Sciatic nerve (tissue), 2 donors: ENCODE measurements around the gene CNOT4. TPM values are rescaled to one million over a fixed set of nuclear protein-coding genes. Genes with fewer than 3 reads are reported as not detected.
"Not testable (repeated sequence)": the region's sequence is repeated elsewhere in the genome, so short reads cannot be mapped to it uniquely, and the experiment has no call there.

Source experiments
- ATAC-seq: fragments of 200-7000 bp; cut with Tn5 transposase; one replicate; pipeline ENCODE4 v1.9.1; 2020; ENCODE audit warnings: mild to moderate bottlenecking, moderate library complexity
- DNase-seq: peaks from one replicate; pipeline ENCODE4 v3.0.0-alpha.2; 2020; ENCODE audit warnings: low spot score
- intact Hi-C: fragments of 100-400 bp; cut with DNase I; formaldehyde crosslinking; loops from one replicate; pipeline ENCODE4 v1.14.2; 2022
- total RNA-seq: library from RNA; stranded (reverse); fragmentation: NEBNext Ultra II Directional; extraction: Animal tissue kit (Norgen Biotek cat#: 25700); gene quantifications from one replicate; pipeline ENCODE4 v1.2.1, GENCODE V29; 2021
- donor health status: DM: no; HTN: no; CAD: no.
- donor health status: DM: no; HTN: no; CAD: no.

Gene CNOT4
- total RNA-seq, 1 donor from 2014 or later: 42.9 TPM

DNA sequence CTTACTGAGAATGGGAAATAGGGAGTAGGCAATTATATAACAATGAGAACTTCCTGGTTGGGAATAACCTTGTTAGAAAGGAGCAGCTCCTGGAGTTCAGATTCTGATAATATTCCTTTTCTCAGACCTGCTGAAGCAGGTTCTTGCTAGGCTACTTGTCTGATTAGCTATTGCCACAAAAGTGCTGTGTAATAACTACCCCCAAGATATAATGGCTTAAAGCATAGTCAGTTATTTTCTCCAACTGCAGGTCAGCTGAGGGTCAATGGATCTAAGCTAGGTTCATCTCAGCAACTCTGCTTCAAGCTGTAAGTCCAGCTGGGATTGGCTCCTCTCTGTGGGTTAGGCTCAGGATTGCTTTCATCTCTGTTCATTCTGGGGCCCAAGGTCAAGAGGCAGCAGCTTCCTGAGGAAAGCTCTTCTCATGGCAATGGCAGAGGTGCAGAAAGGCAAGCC, 9.4 kb upstream of the CNOT4 start:
- intact Hi-C loops: no loop called here
- no peak for DNase-seq
- no peak for ATAC-seq

DNA sequence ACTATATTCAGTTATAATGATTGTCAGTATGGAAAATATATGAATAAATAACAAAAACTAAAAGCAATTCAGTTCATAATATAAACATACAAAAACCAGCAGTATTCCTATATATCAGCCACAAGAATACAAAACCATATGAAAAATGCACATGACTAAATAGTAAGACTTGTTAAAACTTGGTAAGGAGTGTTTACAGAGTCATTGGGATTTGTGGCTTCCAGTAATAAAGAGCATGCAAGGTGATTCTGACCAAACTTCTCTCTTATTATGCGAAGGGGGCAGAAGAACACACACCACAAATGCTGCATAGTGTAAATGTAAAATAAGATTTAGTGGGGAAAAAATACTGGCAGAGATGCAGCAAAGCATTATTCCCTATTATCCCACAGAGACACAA, 8.8 kb upstream of the CNOT4 start:
- DNase-seq (no peak), ATAC-seq (no peak)
- intact Hi-C loops: no loop called here

DNA sequence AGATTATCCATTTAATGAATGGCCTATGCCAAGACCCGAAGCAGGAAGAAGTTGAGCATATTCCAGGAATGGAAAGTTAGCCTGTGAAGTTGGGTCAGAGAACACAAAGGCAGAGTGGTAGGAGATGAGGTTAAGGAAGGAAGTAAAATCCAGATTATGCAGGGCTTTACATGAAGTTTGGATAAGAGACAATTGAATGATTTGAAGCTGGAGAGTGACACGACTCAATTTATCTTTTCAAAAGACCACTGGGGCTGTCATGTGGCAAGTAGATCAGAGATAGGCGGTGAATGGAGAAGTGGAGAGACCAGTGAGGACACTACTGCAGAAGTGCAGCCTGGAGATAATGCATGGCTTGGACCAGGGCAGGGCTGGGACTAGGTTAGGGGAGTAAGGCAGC, 7.2 kb upstream of the CNOT4 start:
- DNase-seq (no peak), ATAC-seq (no peak)
- intact Hi-C loops: no loop called here

GRCh38 chr7:135514856-135515255, 5.0 kb upstream of the CNOT4 start:
- ATAC-seq (no peak), DNase-seq (no peak)
- intact Hi-C loops: no loop called here

- intact Hi-C loops: no loop called here
- no peak for ATAC-seq
- no peak for DNase-seq
Measured at GRCh38 chr7:135512135-135512887, 2.4 kb upstream of the CNOT4 start.

DNA sequence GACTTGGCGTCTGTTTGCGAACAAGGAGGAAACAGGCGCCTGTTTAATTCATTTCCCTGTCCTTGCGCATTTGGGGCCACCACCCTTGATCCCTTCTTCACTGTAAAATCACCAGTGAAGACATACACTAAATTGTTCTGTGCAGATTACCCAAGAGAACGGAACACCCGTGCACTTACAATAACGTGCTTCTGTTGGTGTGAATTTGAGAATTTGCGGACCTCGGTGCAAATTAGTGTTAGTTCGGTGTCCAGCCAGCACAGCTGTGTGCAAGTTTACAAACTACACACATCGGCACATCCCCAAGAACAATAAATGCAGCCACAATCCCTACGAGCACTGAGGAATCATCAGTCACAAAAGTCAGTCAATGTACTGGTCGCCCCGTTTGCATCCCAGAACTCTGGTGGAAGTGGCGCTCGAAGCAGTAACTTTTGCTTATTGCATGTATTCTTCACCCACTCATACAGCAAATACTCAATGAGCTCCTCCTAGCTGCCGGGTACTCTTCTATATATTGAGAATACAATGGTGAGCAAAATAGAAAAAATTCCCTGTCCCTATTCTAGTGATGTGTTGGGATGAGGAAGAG, 786 bp upstream of the CNOT4 start:
- no peak for DNase-seq
- peak; percentile 35 for ATAC-seq
- intact Hi-C loops: no loop called here

DNA sequence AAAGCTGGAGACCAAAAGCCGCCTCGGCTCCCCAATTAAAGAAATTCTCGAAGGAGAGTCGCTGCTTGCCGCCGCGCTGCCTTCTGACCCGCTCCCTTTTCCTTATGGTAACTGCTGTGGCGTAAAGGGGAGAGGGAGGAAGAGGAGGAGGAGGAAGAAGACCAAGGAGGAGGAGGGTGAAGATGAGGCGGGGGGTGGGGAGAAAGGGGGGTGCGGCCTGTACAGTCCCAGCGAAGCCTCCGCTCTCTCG, 388 bp downstream of the CNOT4 start:
- ATAC-seq (no peak), DNase-seq (no peak)
- intact Hi-C loops: no loop called here

DNA sequence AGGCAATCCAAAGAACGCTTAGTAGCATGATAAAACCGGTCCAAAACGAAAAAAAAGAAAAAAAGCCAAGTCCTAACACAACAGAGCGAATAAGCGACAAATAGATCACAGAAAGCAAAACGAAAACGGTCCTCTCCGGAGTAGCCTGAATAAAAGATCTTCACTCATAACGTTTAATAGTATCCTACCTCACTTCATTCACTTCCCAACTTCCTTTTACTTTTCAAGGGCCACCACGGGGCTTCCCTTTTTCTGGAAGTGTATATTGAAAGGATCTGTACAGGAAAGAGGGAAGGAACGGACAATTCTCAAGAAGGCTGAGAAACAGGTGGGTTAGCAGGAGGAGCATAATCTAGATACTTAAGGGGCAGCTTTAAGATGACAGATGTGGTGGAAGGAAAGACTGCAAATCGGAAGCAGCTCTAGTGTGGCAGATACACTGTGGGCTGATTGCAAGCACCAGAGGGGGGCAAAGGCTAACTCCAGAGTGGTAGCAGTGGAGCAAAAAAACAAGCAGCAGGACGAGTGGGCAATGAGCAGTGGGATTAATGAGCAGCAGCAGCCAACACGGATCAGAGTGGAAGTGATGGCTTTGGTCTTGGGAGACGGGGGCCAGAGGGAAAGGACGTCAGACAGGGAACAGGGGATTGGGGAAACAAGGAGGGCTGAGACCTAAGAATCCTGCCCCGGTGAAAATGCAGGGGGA, 866 bp downstream of the CNOT4 start:
- intact Hi-C loops: no loop called here
- peak; percentile 19 for ATAC-seq
- DNase-seq: no peak

DNA sequence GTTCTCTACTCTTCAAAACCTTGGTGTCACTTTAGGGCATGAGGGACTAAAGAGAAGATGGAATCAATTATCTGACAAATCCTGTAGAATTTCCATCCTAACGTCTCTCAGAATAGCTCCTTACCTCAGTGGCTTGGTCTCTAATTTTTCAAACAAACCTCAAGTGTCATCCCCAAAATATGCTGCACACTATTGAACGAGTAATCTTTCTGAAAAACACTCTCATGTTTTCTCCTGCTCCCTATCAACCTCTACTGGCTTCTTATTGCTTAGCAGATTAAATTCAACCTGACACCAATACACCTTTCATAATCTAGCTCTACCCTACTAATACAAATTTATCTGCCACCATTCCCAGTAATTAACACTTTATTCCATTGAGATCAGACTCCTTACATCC, 8.5 kb downstream of the CNOT4 start:
- DNase-seq: no peak
- intact Hi-C loops: no loop called here
- ATAC-seq: no peak

DNA sequence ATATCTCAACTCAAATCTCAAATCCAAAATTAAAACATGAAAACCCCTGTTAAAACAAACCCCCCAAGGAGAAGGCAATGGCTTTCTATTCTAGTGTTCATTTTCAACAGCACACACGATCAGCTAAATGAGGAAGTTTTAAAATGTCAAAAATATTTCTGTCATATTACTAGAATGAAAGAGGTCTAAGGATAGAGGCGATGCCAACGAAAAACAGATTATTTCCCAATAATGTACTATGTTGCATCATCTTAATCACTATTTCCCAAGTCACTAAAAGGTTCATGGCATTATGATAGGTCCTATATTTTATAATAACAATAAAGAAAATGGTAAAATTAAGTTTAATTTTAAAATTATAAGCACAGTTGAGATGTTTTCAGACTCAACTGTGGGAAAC, 10.1 kb downstream of the CNOT4 start:
- DNase-seq (no peak), ATAC-seq (peak; percentile 65)
- intact Hi-C loops: no loop called here

GRCh38 chr7:135497161-135497560, 12.7 kb downstream of the CNOT4 start:
- intact Hi-C loops, DNase-seq, ATAC-seq: not testable (repeated sequence)

DNA sequence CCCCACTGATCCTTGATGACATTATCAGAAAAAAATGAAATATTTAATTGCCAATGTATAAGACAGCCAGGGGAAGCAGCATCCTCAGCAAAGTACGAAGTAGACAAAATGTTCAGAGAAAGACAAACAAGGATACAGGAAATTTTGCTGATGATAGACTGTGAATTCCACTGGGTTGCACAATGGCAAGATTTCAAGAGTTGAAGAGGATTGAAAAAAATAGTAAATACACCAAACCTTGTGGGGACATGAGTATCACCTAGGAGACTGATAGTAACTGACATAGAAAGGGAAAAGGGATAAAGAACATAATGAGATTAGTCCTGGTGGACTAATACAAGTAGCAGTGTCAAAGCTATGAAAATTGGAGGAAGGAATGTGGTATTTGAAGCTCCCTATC, 16.5 kb downstream of the CNOT4 start:
- DNase-seq (no peak), ATAC-seq (no peak)
- intact Hi-C loops: no loop called here

- DNase-seq (no peak), ATAC-seq (no peak)
- intact Hi-C loops: no loop called here
Measured at GRCh38 chr7:135492151-135492550, 17.8 kb downstream of the CNOT4 start.

- no peak for DNase-seq
- intact Hi-C loops: no loop called here
- ATAC-seq: no peak
Measured at GRCh38 chr7:135490783-135491182, 19.1 kb downstream of the CNOT4 start.

GRCh38 chr7:135489791-135490190, 20.1 kb downstream of the CNOT4 start:
- intact Hi-C loops: no loop called here
- no peak for ATAC-seq

DNA sequence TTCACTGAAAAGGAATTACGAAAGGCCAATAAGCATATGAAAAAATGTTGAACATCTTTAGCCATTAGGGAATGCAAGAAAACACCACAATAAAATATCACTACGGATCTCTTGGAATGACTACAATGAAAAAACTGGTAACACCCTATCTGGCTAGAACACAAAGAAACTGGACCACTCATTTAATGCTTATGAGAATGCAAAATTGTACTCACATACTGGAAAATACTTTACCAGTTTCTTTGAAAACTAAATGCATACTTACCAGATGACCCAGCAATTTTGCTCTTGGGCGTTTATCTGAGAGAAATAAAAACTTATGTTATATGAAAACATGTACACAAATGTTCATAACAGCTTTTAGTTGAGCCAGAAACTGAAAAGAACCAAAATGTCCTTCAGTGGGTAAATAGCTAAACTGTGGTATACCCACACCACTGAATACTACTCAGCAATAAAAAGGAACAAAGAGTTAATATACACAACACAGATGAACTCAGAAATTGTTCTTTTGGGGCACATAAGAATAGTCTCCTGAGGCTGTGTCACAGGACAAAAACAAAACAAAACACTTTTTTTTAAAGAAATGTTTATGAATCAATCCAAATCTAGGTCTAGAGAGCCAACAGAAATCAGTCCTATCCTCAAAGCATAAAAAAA, 23.5 kb downstream of the CNOT4 start:
- ATAC-seq: no peak
- intact Hi-C loops: no loop called here

More at GRCh38 chr7:135489791-135490190, 20.1 kb downstream of the CNOT4 start:
- no peak for DNase-seq

DNA sequence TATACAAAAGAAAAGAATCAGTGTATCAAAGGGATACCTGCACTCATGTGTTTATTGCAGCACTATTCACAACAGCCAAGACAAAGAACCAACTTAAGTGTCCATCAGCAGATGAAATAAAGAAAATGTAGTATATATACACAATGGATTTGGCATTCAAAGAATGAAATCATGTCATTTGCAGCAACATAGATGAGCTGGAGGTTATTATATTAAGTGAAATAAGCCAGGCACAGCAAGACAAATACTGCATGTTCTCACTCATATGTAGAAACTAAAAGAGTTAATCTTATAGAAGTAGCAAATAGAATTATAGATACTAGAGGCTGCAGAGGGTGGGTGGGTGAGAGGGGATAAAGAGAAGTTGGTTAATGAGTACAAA, 28.3 kb downstream of the CNOT4 start:
- no peak for DNase-seq
- ATAC-seq: no peak
- intact Hi-C loops: no loop called here

More for the DNA sequence above, 23.5 kb downstream of the CNOT4 start:
- no peak for DNase-seq

DNA sequence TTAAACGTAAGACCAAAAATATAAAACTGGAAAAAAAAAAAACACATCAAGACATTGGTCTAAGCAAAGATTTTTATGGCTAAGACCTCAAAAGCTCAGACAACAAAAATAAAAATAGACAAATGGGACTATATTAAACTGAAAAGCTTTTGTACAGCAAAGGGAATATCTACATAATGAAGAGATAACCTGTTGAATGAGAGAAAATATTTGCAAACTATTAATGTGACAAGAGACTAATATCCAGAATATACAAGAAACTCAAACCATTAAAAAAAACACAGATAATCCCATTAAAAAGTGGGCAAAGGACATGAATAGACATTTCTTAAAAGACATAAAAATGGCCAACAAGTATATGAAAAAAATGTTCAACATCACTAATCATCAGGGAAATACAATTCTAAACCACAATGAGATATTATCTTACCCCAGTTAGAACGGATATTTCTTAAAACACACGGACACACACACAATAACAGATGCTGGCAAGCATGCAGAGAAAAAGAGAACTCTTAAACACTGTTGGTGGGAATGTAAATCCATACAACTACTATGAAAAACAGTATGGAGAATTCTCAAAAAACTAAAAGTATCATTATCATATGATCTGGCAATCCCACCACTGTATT, 28.8 kb downstream of the CNOT4 start:
- intact Hi-C loops: no loop called here
- ATAC-seq: no peak
- no peak for DNase-seq

DNA sequence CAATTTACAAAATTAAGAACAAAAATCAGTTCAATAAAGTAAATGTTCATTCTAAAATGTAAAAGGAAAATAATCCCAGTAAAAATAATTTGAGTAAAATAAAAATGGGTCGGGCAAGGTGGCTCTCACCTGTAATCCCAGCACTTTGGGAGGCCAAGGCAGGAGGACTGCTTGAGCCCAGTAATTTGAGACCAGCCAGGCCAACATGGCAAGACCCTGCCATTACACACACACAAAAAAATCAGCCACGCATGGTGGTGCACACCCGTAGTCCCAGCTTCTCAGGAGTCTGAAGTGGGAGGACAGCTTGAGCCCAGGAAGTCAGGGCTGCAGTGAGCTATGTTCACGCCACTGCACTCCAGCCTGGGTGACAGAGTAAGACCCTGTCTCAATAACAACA, 34.4 kb downstream of the CNOT4 start:
- intact Hi-C loops: no loop called here
- ATAC-seq (no peak), DNase-seq (no peak)

GRCh38 chr7:135469705-135470104, 40.2 kb downstream of the CNOT4 start:
- ATAC-seq, intact Hi-C loops, DNase-seq: not testable (repeated sequence)
